GM21825 (cell line): Measurements from ENCODE around the gene OSBPL6.

Experiments used
- ATAC-seq: cut with Tn5 transposase; IDR thresholded peaks from one replicate; pipeline ENCODE4 v1.9.1; 2021; ENCODE audit warnings: mild to moderate bottlenecking, moderate library complexity; ENCODE audit not compliant: unreplicated experiment

Gene OSBPL6

DNA sequence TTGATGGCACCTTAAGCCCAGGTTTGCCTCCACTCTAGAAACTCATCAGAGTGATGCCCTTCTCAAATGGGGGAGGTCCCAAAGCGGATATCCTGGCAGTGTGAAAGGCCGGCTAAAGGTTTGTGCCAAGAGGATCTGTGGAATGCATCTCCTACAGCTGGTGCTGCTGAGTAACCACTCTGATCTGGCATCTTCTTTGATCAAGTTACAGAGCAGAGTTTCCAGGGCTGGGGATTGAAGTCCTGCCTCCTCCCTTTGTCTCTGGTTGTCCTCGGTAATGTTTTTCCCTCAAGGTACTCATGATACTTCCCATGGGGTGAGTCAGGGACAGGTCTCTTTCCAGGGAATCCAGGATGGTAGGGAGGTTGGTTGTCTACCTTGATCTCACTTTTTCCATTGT is 232.1 kb downstream of the OSBPL6 start:
- ATAC-seq, result no peak

DNA sequence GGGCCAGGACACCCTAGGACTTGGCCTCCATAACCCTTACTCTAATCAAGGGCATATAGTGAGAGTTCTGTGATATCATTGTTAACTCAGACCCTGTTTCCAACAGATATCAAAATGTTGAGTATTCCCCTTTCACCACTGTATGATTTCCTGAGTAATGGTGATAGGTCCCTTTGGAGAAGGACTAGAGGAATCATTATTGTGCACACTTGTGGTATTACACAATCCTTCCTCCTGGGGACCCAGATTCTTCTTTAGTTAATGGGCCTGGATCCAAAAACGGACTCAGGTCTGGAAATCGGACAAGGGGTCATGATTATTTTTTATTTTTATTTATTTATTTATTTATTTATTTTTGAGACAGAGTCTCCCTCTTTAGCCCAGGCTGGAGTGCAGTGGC is 233.1 kb downstream of the OSBPL6 start:
- ATAC-seq, result no peak

DNA sequence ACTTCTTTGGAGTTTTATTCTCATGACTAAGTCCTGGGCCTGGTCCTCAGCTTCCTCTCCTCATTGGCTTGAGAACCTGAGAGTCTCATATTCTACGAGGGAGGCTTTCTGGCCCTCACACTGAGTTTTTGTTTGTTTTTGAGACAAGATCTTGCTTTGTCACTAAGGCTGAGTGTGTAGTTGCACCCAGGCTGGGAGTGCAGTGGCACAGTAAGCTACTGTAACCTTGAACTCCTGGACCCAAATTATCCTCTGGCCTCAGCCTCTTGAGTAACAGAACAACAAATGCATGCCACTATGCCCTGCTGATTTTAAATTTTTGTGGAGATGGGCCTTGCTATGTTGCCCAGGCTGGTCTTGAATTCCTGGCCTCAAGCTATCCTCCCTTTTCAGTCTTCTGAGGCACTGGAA is 234.1 kb downstream of the OSBPL6 start:
- no peak for ATAC-seq

DNA sequence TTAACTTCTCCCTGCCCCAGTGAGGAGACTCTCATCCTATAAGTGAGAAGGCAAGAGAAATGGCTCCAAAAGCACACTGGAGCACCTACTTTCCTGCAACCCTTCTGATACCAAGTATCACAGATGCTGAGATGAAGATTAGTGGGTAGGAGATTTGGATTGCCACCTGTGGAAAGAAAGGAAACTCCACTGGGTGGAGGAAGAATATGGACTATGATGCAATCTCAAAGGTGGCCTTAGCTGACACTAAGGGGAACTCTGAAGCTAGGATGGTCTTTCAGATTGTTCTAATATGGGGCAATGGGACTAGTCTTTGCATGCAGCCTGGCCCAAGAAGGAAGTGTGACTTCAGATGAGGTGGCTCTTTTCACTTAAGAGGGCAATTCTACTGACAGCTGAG is 235.0 kb downstream of the OSBPL6 start:
- ATAC-seq, result no peak

DNA sequence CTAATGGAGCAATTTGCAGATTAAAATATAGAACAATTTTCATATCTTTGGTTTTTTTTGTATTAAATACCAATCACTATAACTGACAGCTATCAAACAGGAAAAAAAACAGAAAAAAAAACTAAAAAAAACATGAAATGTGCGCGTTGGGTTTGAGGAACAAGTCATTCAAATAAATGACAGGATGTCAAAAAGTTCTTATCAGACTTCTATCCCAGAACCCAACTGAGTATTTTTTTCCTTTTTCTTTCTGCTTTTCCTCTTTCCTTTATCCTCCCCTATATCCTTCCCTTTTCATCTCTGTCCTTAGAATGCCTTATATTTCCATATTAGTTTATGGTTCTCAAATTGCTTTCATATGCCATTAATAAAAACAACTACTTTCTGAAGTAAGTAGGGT is 242.3 kb downstream of the OSBPL6 start:
- no peak for ATAC-seq

DNA sequence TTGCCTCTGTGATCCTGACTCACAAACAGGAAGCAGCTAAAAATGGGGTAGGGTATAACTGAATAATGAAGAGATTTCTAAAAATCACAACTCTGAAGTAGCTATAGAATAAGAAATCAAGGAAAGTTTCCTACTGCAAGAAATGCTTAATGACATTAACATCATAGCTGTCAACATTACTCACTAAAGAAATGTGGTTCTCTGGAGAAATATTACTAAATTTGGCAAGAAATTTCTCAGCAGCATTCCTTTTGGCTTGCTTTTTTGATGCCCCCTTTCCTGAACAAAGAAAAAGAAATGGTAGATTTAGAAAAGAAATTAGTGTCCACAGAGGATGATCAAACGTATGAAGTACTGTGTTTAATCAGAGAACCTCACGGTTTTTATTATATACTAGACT is 247.1 kb downstream of the OSBPL6 start:
- no peak for ATAC-seq

DNA sequence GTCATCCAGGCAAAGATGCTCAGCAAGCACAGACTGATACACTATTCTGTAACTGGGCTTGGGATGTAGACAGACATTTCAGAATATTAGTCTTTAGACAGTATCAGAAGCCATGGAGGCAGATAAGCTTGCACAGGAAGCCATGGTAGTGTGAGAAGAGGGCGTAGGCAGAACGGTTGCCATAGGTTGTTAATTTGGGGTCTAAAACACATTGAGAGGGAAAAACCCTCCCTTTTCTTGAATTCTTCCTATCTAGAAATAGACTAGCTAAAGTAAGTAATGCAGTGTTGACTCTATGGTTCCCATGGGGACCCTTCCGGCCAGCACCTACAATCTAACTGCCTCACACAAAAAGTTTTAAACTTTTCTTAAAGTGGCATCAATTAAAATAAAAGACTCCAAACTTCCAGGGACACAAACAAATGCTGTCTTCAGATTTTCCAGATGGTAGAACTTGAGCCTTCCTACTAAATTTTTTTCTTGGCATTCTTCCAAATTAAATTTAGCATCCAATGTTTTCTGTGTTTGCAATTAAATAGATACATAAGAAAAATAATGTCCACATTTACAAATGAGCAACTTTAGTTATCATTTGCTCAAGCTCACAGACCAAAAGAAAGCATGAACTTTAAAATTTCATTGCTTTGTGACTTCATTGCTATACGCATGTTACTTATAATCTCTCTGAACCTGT is 254.8 kb downstream of the OSBPL6 start:
- no peak for ATAC-seq

DNA sequence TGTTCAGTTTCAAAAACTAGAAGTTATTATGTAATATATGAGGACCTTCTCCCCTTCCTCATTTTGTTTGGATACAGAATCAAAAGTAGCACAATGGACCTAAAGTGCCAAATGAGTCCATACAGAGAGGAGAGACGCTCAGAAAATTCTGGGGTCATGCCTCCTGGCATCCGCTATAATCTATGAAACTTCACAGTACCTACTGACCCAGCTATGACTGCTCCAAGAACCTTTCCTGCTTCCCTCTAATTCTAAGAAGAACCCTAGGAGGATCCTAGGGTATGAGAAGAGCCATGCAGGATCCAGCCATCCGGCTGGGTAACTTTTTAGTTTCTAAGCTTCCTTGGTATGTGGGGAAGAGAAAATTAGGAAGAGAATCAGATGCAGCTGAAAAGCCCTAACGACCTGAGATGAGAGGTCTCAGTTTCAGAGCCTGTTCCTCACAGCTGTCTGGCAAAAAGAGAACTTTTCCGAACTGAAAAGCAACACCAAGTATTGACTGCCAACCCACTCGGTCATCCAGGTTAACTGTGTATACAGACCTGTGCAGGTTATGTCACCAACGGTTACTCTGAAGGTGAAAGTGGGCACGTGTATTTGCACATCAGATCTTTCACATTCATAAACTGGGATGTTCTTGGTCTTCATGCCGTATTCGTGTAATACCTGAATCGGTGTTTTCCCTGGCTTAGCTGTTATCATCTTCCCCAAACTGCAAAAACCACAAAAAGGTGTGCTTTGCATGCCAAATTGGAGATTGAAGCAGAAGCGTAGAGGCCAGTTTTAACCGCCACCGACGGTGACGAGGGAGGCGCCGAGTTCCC is 255.6 kb downstream of the OSBPL6 start:
- ATAC-seq, result peak; percentile 4

DNA sequence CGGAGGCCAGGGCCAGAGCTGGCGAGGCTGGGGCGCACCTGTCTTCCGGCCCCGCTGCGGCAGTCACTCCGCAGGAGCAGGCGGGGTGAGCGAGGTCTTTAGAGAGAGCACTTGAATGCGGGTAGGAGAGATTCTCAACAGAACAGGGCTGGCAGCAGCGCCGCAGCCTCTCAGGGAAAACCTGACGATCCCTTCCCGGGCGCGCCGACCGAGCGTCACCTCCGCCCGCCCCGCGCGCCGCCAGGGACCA is 256.1 kb downstream of the OSBPL6 start:
- ATAC-seq, result peak; percentile 42

DNA sequence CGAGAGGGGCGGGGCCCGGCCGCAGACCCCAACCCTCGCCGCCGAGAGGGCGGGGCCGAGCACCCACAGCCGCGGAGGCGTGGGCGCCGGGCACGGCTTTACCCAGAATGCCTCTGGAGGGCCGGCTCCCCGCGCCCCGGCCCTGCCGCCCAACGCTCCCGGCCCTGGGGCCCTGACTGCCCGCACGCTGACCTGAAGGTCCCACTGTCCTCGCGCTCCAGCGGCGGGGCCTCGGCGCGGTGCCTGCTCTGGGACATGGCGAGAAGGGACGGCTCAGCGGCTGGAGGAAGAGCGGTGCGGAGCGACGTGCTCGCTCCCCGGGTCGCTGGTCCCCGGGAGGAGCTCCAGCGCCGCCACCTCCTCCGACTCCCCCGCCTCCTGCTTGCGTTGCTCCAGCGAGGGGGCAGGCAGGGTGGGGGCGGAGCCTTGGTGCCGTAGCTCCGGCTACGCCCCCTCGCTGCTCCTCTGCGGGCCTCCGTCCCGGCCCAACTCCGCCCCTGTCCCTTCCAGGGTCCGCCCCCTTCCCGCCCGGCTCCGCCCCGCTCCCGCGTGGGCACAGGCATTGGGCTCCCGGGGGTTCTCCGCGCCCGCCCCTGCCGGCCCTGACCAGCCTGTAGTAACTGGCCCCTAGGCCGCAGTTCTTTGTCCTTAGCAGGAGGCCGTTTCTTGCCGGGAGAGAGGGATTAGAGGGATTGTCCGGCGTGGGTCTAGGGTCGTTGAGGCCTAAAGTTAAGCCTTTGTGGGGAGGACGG is 256.6 kb downstream of the OSBPL6 start, which contains the start of the genes PJVK and PRKRA:
Gene PJVK, plus strand, starts transcription at position 605 of the 752 bp plus-strand sequence. CDS start 2,032 bp downstream, outside the sequence.
Gene PRKRA, minus strand, starts transcription at position 402 of the 752 bp plus-strand sequence. Its CDS starts 145 bp downstream, at position 257.
- ATAC-seq, result peak; percentile 85

DNA sequence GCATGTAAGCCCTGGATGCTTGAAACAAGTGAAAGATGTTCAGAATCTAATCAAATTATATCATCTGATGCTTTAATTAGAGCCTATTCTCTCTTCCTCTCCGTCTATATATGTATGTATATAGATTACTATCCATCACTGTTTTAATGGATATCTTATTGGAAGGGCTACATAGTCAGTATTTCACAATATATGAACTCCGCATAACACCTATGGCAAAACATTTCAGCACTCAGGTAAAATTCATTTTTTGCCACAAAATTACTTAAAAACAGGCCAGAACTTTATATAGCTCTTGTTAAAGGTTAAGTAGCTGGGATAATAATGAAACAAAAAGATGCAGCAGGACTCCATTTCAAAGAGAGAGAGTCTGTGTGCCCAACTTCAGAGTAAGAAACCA is 258.0 kb downstream of the OSBPL6 start:
- ATAC-seq, result no peak
